NCI-H510A (cell line): ENCODE results near the gene RTKN.
"Not testable (repeated sequence)": the region's sequence is repeated elsewhere in the genome, so short reads cannot be mapped to it uniquely, and the experiment has no call there.

Experiments
- DNase-seq: peaks from one replicate; lab custom pipeline; 2025; lab: John Stamatoyannopoulos, UW

RTKN gene

DNA sequence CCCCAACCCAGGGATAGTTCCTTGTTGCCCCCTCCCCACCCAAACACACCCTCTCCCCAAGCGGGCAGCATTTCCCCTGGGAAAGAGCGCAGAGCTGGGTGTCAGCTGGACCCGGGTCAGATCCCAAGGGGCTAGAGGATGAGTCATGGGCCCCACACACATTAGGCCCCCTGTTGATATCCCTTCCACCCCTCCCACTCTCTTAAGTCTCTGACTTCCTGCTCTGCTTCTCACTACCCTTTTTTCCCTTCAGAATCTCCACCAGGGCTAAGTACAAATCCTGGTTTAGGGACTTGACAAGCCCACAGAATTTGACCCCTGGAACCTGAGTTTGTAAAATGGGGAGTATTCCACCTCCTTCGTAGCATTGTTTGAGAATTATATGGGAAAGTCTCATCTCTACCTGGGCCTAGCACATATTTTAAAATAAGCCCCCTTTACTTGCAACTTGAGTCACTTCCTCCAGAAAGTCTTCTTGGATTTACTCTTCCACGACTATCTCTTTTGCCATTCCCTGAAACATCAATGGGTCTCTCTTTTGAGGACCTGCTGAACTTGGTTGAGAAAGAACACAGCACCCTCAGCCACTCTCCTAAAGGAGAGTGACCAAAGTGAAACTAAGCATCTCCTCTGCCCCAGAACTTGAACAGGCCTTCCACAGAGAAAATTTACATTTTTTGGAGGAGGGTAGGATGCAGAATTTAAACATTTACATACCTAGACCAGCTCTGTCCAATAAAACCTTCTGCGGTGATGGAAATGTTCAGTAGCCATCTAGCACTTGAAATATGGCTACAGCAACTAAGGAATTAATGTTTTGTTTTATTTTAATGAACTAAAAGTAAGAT lies 4.7 kb downstream of the RTKN start:
- no peak for DNase-seq

DNA sequence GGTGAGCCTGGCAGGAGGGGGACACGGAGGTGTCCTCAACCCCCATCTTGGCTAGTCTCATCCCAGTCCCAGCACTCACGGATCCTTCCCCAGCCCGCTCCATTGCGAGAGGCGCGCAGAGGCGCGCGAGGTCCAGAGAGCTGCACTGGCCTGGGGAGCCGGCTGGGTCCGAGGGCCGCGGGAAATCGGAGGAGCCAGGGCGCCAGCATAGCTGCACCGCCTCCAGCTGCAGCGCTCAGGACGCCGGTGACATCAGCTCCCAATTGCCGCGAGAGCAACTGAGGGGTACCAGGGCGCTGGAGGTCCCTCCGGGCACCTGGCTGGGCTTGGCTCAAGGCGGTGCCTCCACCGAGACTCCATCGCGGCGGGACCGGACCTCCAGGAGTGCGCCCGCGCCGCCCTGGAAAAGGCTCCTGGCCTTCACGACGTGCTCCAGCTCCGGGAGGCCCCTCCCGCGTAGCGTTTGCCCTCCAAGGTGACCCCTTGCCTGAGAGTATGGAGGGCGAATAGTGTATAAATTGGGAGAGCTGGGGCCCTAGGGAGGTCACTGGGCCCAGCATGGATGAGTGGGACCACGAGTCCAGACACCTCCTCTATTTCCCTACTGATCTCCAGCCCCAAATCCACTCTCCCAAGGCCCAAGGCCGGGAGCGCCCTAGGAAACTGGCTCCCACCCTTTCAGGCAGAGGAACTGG lies 5.5 kb downstream of the RTKN start:
- DNase-seq: no peak

DNA sequence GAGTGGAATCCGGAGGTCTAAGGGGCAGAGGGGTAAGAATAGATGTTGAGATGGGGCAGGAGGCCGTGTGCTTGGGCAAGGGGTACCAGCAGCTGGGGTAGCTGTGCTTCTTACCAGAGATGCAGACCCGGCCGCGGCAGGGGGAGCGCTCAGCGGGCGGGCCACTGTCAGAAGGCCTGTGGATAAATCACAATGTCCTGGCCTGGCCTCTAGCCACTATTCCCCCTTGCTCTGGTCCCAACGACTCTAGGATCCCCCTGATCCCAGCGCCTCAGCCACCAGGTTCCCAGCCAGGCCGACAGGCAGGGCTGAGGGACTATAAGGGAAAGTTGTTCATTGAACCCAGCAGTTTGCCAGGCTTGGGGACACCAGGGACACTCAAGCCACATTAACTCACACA lies 11.2 kb downstream of the RTKN start:
- DNase-seq: no peak

DNA sequence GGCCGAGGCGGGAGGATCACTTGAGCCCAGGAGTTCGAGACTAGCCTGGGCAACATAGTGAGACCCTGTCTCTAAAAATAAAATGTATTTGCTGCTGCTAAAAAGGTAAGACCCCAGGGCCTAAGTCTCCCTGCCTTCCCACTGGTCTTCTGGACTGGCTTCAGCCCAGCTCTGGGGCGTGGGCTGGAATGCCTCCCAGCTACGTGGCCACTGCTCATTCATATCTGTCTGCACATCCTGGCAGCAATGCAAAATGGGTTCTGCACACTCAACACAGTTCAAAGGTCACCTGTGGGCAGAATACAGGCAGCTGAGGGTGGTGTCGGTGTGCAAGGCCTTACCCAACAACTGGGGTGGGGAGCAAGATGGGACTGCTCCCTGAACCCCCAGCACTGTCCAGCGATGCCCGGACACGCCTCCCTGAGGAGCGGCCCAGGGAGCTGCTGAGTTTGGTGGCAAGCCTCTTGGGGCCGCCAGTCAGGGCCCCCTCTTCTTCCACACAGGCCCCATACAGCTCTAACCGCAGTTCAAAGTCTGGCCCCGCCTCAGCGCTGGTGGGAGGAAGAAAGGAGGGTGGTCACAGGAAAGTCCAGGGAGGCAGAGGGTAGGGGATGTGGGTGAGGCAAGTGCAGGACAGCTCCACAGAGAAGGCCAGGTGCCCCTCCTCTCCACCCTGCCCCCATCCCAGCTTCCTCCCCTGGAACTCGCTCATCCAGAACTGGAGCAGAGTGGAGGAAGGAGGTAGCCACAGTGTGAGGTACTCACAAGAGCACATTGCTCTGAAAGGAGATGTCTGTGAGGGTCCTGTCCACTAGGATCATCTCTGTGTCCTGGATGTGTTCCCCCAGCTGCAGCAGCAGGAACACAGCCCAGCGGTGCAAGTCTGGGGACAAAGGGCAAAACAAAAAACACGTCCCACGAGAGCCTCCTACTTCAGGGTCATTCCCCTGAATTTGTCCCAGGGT lies 12.0 kb downstream of the RTKN start:
- DNase-seq: no peak

DNA sequence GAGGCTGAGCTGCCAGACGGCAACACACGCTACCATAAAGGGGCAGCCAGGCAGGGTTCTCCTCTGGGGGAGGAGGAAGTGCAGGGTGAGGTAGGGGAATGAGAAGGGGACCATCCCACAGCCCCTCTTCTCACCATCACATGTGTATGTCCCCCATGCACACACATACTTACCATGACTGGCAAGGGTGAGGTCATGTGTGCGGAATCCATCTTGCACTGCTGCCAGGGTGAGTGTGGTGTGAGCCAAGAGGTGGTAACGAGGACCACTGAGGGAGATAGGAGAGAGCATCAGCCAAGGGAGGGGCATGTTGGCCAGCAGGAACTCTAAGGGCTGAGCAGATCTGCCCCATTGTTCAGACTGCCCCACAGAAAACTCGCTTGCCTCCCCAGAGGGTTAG lies 13.1 kb downstream of the RTKN start:
- DNase-seq: no peak

DNA sequence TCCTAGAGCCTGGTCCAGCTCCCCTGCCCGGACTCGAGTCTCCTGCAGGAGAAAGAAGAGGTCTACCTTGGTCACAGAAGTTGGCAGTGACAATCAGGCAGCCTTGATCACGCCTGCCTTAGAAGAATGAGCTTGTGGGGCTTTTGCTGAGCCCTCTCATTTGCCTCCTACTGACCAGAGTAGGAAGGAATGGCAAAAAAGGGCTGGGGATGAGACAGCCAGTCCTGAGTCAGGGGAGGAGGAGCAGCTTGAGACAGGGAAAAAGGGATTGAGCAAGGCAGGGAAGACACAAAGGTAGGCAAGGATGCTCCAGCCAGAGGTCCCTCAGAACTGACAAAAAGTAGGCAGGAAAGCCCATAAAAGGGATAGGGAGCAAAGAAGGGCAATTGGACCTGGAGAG lies 14.2 kb downstream of the RTKN start:
- no peak for DNase-seq

DNA sequence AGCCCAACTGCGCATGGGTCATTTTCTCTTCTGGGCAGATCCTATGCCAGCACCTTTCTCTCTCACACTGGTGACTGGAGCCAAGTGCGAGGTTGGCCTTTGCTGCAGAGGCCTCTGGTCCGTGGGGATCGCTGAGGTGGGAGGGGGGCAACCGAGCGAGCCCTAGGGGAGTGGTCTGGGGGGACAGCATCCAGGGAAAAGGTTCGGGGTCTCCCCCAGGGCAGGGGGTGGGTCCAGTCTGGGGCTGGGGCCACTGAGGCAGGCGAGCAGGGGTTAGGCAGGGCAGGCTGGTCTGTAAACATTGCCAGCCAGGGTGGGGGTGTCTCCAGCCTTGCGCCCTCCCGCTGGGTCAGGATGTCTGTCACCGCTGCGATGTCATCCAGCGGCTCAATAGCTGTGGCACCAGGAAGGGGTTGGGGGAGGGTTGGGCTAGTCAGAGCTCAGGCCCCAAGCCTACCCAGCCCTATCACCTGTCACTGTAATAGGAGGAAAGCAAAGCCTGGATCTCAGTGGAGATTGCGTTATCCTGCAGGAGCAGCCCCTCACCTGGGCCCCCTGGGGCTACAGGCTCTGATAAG lies 15.5 kb downstream of the RTKN start:
- no peak for DNase-seq

DNA sequence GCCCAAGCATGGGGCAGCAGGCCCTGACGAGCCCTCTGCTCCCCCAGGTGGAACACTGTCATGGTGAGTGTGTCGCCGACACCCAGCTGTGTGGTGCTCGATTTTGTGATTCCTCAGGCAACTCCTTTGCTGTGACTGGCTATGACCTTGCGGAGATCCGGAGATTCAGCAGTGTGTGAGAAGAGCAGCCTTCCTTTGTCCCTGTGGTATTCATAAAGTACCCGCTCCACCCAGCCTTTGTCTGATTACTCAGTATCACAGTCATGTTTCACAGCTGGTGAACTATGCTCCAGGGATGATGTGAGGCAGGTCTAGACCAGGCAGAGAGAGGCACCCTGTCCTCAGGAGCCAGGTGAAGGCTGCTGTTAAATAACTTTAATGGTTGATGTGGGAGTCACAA lies 16.2 kb downstream of the RTKN start:
- no peak for DNase-seq

DNA sequence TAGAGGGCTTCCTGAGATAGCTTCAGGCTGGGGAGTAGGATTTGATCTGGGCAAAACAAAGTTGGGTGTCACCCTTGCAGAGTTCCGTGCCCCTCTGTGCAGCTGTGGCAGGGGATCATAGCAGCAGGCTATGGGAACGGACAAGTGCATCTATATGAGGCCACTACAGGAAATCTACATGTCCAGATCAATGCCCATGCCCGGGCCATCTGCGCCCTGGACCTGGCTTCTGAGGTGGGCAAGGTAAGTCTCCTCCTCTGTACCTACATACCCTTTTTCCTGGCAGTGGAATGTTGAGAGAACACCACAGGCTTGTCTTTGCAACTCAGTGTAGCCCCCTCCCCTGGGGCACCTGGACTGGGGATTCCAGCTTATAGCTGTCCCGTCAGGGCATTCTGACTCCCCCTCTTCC lies 16.7 kb downstream of the RTKN start:
- no peak for DNase-seq

DNA sequence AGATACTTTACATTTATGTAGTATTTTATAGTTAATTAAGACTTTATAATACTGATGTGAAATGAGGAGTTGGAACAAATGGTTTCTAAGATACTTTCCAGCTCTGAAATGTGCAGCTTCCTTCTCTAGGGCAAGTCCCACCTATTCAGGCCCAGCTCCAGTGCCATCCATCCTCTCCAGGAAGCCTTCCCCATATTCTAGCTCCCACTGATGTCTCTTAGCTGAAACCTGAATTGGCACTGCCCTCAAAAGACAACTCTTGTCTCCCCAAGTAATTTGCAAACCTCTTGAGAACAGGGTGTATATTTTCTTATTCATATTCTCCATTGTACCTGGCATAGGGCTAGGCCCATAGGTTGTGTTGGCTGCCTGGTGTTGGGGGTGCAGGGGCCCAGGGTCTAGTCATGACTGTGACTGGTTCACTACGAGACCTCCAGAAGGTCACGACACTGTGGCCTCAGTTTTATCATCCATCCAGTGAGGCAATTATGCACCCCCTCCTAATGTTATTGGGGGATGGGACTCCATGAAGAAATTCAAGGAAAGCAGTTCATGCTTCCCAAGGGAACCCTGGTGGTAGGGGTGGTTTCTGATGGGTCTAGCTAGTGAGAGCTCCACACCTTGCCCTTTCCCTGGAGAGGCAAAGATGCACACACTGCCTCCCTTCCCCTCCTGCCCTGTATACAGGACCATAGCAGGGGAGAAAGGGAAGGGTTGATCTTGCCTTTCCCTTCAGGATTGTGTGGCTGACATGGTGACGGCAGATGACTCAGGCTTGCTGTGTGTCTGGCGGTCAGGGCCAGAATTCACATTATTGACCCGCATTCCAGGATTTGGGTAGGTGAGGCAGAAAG lies 17.4 kb downstream of the RTKN start:
- DNase-seq: no peak

DNA sequence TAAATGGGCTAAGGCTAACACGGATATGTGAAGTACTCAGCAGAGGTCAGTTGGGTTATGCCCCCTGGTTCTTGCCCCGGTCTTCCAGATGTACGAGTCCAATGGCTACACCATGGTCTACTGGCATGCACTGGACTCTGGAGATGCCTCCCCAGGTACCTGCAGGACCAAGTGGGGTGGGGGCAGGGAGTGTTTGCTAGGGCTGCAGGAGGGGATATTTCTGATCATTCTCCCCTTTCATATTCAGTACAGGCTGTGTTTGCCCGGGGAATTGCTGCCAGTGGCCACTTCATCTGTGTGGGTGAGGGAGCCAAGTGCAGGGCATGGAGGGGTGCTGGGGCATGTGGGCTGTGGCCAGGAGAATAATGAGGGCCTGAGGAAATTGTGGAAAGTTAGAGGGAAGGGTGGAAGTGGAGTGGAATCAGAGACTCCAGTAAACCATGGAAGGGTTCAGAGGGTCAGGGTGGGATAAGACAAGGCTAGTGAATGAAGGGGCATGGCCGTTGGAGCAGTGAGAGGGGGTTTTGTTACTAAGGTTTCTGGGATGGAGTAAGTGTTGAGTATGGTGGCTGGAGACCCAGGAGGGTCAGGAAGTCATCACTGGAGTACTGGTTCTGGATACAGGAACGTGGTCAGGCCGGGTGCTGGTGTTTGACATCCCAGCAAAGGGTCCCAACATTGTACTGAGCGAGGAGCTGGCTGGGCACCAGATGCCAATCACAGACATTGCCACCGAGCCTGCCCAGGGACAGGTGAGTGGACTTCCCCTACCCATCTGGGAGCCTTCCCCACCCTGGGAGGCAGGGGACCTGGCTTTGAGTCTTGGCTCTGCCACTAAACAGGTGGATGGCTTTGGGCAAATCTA lies 18.3 kb downstream of the RTKN start:
- no peak for DNase-seq

DNA sequence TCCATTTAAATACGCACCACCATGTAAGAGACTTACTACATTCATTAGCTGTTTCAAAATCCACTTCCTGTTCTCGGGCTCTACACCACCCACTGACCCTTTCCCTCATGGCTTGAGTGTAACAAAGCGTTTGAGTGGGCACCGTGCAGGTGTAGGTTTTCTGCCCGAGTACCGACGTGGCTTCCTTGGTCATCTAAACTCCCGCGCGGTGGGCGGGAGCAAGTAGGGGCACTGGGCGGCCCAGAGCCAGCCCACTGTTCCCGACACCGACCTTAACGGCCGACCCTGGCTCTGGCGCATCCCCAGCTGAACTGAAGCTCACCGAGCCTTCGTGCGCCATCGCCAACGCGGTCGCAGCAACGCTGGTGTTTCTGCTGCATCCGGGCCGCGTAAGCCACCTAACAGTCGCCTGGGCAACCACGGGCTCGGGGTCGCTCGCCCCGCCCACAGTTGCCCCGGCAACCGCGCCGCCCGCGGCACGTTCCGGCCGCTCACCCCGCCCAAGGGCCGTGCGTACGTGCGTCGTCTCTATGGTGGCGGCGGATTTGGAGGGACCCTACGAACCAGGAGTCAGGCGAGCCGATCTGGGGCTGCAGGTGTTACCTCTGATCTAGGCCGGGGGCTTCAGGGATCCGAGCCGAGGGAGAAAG lies 20.4 kb downstream of the RTKN start, which contains the start of the genes C2orf81 and WDR54:
C2orf81 (minus strand) TSS at position 399 of the 650 bp plus-strand sequence; CDS start at position 340, 59 bp downstream.
WDR54 (plus strand) TSS at position 510 of the 650 bp plus-strand sequence. CDS start 424 bp downstream, outside the sequence.
- peak; percentile 94 for DNase-seq

DNA sequence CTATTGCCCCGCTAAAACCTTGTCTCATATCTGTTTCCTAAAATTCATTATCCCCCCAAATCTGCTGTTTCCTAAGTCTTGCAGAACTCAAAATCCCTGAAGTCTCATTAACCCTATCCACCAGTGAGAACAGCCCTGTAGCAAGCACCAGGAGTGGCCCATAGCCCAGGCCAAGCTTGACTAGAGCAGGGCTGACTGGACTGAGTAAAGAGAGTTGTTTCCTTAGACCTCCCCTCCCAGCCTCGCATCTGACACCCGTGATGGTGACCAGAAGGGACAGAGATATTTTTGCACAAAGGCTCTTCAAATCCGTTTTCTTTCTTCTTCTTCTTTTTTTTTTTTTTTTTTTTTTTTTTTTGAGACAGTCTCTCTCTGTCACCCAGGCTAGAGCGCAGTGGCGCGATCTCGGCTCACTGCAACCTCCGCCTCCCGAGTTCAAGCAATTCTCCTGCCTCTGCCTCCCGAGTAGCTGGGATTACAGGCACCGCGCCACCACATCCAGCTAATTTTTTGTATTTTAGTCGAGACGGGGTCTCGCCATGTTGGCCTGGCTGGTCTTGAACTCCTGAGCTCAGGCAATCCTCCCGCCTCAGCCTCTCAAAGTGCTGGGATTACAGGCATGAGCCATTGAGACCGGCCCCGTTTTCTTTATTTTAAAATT lies 21.2 kb downstream of the RTKN start:
- DNase-seq: not testable (repeated sequence)

DNA sequence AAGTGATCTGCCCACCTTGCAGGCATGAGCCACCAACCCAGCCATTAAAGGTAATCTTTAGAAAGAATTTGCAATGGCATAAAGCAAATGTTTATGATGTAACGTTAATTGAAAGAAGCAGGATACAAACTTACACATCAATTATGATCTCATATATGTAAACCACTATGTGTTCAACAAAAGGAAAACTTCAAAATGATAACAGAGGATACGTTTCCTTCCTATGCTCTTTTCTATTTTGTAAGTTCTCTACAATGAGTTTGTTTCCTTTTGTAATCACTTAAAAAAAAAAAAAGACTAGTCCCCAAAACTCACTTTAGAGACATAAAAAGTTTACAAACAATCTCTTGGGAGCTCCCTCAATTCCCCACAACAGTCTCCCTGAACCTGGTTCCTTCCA lies 21.7 kb downstream of the RTKN start:
- DNase-seq: no peak

DNA sequence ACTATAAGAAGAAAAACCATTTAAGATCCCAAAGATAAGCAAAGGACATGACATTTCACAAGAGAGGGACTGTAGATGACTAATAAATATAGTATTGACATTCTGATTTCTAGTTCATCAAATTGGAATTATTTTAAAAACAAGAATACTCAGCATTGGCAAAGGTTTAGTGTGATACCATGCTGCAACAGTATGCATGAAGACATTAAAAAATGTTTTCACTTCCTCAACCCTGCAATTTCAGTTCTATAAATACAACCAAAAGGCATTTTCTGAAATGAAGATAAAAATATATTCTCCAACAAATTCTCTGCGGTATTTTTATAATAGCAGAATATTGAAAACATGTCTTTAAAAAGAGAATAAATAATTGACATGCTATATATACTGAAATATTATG lies 22.4 kb downstream of the RTKN start:
- DNase-seq: no peak

DNA sequence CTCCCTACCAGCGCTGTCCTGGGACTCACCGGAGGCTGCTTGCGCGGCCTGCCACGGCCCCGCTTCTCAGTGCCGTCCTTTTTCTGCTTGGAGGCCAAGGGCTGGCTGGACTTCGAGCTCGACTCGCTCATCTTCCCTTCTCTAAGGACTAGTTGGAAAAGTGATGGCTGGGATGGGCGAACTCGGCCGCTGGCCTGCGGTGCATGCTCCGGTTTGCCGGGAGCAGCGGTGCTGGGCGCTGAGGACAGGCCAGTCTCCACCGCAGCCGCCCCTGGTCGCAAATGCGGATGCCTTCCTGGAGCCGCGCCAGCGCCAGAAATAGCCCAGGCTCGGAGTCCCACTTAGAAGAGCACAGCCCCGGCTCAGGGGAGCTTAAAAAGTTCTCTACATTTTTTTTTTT lies 23.4 kb downstream of the RTKN start:
- DNase-seq: no peak

DNA sequence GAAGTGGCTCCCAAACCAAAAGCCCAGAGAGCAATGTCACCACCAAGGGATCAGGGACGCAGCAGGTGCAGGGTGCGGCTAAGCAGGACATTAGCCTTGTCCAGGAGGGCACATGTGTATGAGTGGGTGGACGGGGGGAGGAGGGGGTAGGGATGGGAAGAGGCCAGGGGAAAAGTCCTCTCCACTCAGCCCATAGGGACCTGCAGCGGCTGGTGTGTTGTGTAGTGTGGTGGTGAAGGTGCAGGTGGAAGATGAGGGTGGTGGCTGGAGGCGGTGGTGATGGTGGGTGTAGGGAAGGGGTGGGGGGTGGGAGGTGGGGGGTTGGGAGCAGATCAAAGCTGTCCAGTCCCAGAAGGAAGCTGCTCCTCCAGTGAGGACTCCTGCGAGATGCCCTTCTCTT lies 24.0 kb downstream of the RTKN start:
- no peak for DNase-seq

DNA sequence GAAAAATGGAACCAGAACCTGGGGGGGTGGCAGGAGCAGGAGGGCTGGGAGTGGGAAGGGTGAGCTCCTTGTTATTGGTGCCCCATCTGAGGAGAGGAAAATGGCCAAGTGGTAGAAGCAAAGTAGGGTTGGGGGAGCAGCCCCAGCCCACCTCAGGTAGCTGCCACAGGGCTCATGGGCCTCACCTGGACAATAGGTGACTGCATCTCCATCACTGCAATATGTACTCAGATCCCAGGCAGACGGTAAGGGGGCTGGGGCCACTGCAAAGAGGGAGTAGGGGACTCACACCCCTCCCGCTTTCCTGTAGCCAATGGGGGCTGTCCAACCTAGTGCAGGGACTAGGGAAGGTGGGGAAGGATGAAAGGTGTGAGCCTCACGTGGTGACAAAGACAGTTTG lies 24.5 kb downstream of the RTKN start:
- DNase-seq: no peak

DNA sequence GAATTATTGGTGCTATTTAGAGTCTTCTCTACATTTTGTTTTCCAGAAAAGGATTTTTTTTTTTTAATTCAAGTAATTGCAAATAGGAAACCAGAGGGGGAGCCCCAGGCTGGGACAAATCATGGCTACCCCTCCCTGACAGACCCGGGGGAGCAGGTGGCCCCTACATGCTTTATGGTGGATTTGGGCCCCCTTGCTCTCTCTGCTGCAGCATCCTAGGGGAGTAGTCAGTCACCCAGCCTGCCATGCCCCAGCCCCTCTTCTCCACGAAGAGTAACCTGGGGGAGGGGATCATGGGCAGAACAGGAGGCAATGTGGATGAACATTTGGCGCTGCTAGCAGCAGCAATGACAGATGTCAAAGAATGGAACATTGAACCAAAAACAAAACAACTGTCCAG lies 25.0 kb downstream of the RTKN start:
- DNase-seq: no peak
